ENCODE data around the gene HCRTR1. TPM values are rescaled to one million over a fixed set of nuclear protein-coding genes. Genes with fewer than 3 reads are reported as not detected.
"Not testable (repeated sequence)": the region's sequence is repeated elsewhere in the genome, so short reads cannot be mapped to it uniquely, and the experiment has no call there.

Gene HCRTR1
- total RNA-seq, 1 experiment from 2014 or later: not detected

DNA sequence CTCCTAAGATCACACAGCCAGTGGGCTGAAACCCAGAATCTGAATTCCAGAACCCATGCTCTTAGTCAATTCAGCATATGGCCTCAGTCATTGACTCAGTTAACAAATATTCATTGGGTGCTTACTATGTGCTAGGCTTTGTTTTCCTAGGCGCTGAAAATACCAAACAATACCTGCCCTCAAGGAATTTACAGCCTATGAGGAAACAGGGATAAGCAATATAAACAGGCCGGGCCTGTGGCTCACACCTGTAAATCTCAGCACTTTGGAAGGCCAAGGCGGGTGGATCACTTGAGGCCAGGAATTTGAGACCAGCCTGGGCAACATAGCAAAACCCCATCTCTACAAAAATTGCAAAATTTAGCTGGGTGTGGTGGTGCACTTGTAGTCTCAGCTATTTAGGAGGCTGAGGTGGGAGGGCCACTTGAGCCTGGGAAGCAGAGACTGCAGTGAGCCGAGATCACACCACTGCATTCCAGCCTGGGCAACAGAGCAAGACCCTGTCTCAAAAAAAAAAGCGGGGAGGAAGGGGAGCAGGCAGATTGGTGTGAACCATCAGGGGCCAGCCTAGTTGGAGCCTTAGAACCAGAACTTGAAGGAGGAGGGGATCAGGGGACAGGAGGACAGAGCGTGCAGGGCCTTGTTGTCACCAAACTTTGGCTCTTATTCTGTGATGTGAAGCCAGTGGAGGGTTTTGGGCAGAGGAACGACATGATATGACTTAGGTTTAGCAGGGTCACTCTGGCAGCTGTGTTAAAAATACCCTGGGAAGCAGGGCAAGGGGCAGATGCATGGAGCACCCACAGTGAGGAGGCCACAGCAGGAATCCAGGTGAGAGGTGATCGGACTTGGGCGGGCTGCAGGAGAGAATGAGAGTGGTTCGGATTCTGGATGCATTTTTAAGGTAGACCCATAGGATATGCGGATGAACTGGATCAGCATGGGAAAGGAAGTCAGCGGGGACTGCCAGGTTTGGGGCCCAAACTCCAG lies 35.4 kb upstream of the HCRTR1 start:
- no peak for DNase-seq (ENCODE audit: low spot score)

DNA sequence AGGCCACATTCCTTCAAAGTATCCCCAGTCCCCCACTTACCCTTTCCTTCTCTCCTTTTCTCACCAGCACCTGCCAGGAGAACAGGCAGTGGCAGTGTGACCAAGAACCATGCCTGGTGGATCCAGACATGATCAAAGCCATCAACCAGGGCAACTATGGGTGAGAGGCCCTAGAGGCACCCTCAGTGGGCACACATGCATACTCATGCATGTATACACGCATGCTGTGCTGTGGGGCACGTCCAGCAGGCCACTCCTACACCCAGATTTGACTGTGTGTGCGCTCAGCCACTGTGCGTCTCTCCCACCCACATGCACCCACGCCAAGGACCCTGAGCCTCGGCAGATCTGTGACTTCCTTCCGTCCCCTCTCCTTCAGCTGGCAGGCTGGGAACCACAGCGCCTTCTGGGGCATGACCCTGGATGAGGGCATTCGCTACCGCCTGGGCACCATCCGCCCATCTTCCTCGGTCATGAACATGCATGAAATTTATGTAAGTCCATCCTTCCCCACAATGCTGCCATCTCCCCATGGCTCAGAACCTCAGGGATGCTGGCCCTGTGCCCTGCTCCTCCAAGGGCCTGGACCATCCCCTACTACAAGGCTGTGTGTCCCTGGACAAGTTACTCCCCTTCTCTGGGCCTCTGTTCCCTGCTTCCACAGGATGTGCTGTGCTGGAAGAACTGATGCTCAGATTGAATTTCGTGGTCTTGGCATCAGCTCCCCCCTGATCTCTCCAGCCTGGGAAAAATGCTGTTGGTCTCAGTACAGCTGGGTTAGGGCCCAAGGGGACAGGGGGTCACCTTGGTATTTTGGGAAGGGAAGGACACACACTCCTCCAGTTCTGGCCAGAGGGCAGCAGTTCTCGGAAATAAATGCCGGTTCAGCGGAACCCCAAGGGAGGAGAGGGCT lies 34.2 kb upstream of the HCRTR1 start:
- no peak for DNase-seq (ENCODE audit: low spot score)

DNA sequence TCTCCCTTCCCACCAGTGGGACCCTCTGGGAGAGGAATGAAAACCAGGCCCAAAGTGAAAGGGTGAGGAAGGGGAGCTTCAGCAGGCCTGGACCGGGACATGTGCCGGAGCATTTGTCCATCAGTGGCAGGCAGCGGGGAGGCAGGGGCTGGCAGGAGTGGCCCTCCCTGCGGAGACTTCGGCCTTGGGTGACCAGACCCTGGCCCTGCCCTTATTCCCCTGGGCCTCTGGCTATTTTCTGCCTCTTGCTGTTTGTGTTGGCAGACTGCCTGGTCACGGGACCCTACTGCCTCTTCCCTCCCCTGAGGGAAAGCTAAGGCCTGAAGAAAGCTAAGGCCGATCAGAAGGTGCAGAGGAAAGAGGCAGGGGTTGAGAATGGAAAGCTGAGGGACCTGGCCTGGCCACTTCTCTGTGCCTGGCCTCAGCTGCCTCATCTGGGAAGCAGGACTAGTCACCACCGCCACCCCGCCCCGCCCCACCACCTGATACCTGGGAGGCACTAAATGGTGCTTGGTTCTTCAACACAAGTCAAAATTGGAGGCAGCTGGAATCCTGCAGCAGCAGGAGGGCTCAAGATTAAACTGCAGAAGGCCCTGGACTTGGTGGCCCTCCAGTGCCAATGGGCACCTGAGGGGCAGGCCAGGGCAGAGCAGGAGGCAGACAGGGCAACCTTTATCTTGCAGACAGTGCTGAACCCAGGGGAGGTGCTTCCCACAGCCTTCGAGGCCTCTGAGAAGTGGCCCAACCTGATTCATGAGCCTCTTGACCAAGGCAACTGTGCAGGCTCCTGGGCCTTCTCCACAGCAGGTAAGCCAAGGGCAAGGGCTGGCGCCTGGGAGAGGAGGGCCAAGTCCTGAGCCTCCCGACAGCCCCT lies 33.3 kb upstream of the HCRTR1 start:
- no peak for DNase-seq (ENCODE audit: low spot score)

DNA sequence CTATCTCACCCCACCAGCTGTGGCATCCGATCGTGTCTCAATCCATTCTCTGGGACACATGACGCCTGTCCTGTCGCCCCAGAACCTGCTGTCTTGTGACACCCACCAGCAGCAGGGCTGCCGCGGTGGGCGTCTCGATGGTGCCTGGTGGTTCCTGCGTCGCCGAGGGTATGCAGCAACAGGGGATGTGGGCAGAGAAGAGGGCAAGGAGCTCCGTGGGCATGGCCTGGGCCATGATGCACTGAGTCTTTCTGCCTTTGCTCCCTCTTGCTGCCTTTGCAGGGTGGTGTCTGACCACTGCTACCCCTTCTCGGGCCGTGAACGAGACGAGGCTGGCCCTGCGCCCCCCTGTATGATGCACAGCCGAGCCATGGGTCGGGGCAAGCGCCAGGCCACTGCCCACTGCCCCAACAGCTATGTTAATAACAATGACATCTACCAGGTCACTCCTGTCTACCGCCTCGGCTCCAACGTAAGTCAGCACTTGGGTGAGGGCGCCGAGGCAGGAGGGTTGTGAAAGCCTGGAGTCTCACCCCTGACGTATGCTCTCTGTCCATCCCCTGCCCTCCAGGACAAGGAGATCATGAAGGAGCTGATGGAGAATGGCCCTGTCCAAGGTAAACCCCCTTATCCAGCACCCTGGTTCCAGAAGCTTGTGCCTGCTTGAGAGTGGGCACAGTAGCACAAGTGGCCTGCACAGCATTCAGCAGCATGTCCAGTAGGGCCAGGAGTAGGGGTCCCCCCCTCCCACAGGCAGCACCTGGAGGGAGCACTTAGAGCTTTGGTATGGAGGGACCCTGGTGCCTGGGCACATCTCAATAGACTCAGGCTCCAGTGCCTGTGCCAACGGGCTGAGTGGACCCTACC lies 32.4 kb upstream of the HCRTR1 start:
- no peak for DNase-seq (ENCODE audit: low spot score)

DNA sequence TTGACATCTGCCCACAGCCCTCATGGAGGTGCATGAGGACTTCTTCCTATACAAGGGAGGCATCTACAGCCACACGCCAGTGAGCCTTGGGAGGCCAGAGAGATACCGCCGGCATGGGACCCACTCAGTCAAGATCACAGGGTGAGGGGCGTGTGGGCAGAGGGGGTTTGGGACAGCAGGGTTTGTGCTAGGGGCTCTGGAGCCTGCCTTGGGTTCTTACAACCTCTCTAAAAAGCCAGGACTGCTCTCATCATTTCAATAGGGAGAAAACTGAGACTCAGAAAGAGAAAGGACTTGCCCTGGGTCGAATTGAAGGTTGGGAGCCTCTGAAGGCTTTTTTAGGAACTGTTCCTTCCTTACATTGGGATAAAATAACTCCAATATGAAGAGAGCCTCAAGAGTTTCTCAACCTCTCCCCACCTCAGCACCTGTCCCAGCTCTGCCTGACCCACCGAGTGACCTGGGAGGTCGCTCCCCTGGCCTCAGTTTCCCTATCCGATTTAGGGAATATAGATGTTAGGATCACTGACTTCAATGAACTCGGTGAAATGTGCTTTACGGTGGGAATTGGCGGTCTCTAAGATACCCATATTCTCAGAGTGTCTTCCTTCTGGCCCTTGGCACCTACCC lies 31.6 kb upstream of the HCRTR1 start:
- no peak for DNase-seq (ENCODE audit: low spot score)

DNA sequence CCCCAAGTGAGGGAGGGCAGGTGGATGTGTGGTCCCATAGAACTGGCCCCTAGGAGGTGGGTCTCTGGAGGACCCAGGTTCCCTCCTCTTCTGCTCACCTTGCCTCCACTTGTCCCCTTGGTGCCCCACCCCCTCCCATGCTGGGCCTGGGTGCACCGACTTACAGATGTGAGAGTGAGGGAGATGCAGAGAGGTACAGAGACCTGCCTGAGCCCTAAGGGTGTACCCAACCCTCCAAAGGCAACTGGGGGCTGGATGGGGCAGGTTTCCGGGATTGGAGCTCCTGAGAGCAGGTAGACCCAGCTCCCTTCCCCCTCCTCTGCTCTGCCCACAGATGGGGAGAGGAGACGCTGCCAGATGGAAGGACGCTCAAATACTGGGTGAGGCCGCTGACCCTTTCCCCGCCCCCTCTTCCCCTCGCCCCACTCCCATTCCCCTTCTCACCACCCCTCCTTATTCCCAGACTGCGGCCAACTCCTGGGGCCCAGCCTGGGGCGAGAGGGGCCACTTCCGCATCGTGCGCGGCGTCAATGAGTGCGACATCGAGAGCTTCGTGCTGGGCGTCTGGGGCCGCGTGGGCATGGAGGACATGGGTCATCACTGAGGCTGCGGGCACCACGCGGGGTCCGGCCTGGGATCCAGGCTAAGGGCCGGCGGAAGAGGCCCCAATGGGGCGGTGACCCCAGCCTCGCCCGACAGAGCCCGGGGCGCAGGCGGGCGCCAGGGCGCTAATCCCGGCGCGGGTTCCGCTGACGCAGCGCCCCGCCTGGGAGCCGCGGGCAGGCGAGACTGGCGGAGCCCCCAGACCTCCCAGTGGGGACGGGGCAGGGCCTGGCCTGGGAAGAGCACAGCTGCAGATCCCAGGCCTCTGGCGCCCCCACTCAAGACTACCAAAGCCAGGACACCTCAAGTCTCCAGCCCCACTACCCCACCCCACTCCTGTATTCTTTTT lies 30.8 kb upstream of the HCRTR1 start:
- DNase-seq (ENCODE audit: low spot score): no peak

DNA sequence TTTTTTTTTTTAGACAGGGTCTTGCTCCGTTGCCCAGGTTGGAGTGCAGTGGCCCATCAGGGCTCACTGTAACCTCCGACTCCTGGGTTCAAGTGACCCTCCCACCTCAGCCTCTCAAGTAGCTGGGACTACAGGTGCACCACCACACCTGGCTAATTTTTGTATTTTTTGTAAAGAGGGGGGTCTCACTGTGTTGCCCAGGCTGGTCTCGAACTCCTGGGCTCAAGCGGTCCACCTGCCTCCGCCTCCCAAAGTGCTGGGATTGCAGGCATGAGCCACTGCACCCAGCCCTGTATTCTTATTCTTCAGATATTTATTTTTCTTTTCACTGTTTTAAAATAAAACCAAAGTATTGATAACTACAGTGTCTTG lies 30.2 kb upstream of the HCRTR1 start:
- DNase-seq (ENCODE audit: low spot score): not testable (repeated sequence)

DNA sequence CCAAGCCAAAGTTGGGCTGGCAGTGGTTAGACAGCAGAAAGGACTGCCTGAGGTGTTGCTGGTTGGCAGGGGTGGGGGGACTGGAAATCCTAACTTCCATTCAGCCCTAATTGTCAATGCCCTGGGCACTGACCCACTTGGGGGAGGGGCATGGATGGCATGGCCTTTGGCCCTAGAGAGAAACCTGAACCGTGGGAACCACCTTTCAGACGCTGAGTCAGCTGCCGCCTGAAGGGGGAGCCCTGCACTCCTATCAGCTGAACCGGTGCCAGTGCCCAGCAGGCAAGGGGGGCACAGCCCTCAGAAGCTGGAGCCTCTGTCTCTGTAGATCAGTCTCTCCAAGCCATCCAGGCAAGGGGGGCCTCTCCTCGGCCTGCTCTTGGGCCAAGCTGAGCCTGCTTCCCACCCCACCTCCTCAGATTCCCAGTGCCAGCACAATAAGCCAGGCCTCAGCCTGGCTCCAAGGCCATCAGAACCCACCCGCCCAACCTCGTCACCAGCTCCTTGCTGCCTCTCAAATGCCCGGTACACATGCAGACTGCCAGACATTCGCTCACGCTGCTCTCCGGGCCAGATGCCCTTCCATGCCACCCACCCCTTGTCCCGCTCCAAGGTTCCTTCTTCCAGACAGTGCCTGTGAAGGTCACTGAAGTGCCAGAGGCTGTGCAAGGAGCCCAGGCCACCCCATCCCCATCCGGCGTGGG lies 29.6 kb upstream of the HCRTR1 start:
- peak; percentile 74 for DNase-seq (ENCODE audit: low spot score)

DNA sequence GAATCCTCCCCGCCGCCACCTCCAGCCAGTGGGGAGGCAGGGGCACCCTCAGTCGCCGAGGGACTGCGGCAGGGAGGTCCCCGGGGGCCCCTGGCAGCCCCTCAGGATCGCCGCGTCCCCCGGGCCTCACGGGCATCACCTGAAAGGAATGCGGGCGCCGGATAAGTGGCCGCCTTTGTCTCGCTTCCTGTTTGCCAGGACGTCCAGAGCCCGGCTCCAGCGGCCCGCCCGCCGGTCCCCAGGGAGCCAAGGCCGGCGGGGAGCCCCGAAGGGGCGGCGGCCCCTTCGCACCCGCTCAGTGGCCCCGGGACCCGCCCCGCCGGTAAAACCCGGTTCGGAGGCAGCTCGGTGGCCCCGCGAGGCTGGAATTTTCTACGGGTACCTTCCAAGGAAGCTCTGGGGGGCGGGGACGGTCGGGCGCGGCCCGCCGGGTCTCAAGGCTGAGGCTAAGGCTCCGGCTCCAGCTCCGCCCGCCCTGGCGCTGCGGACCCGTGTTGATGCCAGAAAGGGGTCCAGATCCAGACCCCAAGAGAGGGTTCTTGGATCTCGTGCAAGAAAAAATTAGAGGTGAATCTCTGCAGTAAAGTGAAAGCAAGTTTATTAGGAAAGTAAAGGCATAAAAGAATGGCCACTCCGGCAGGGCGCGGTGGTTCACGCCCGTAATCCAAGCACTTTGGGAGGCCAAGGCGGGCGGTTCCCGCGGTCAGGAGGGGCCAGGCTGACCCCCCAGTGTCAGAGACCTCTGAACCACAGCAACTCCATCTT lies 28.6 kb upstream of the HCRTR1 start:
- no peak for DNase-seq (ENCODE audit: low spot score)

DNA sequence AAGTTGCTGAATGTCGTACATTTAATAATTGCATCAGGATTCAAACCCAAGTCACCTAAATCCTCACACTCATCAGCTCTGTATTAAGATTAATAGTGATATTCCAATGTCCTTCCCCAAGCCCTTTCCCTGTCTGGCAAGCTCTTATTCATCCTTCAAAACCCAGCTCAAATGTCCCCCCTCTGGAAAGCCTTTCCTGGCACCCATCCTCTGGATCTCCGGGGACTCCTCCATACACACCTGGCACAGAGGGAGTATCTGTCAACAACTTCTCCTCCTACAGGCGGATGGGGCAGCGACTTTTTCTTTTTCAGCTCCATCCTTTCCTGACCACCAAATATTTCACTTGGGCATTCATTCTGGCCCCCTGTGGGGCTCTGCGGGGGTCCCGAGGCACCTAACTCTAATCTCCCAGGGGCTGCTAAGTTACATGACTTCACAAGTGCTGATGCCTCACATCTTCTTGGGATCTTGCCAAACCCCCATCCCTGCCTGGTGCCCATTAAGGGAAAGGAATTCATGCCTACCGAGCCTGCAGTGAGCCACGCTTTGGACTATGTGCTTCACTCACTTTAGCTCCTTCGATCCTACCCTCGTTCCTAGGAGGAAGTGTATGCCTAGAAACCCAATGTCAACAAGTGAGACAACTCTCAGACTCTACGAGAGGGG lies 25.9 kb upstream of the HCRTR1 start:
- DNase-seq (ENCODE audit: low spot score): peak; percentile 88

DNA sequence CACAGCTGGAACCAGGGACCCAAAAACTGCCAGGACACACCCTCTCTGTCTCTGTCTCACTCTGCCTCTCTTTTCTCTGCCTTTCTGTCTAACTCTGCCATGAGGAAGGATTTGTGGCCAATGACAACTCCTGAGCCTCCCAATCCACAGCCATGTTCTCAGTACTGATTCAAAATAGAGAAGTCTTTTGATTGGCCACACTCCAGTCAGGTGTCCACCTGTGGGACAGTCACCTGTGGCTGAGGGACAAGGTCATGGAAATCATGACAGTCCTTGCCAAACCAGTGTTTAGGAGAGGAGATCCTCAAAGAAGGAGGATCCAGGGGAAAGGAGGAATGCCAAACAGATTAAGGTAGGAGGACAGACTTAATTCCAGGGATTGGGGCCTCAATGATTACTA lies 25.4 kb upstream of the HCRTR1 start:
- DNase-seq (ENCODE audit: low spot score): no peak

DNA sequence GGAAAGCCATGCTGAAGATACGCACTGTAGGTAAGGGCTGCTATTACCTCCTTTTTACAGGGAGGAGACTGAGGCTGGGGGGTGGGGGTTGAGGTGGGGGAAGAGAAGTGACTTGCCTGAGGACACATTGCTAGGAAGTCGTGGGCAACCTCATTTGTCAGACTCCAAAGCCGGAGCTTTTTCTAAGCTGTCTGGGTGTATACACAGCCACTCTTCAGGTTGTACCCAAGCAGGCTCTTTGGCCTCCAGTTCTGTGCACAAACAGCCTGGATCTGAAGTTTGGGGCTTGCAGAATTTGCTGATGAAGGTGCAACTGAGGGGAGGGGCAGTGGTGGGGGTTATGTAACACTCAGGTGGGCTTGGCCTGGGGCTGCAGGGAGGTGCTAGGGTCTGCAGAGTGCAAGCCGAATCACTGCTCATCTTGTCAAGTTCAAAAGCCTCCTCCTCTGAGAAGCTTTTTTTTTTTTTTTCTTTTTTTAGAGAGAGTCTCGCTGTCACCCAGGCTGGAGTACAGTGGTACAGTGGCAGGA lies 24.3 kb upstream of the HCRTR1 start:
- no peak for DNase-seq (ENCODE audit: low spot score)

DNA sequence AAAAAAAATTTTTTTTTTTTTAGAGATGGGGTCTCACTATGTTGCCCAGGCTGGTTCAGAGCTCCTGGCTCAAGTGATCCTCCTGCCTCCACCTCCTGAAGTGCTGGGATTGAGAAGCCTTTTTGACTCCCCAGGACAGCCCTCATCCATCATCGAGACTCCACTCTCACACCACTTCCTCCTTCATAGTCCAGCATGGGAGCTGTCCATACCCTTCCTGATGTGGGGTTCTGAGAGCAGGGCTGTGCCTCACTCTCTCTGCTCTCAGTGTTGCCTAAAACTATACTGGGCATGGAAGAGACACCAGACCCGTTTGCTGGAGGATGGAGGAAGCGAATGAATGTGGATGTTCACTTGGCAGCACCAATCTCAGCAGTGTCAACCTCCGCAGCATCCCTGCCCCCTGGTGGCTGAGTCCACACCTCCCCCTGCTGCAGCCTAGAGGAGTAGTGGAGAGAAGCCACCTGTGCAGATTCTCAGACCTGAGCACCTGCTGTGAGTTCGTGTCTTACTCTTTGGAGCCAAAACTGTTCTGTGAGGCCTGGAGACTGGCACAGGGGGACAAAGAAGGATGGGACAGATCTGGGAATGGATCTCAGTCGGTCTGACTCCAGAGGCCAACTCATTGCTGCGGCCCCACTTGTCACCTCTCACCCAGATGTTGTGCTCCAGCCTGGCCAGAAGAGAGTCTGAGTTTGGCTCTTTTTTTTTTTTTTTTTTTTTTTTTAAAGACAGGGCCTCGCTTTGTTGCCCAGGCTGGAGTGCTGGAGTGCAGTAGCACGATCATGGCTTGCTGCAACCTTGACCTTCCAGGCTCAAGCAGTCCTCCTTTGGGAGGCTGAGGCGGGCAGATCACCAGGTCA lies 23.5 kb upstream of the HCRTR1 start:
- DNase-seq (ENCODE audit: low spot score): peak; percentile 58

DNA sequence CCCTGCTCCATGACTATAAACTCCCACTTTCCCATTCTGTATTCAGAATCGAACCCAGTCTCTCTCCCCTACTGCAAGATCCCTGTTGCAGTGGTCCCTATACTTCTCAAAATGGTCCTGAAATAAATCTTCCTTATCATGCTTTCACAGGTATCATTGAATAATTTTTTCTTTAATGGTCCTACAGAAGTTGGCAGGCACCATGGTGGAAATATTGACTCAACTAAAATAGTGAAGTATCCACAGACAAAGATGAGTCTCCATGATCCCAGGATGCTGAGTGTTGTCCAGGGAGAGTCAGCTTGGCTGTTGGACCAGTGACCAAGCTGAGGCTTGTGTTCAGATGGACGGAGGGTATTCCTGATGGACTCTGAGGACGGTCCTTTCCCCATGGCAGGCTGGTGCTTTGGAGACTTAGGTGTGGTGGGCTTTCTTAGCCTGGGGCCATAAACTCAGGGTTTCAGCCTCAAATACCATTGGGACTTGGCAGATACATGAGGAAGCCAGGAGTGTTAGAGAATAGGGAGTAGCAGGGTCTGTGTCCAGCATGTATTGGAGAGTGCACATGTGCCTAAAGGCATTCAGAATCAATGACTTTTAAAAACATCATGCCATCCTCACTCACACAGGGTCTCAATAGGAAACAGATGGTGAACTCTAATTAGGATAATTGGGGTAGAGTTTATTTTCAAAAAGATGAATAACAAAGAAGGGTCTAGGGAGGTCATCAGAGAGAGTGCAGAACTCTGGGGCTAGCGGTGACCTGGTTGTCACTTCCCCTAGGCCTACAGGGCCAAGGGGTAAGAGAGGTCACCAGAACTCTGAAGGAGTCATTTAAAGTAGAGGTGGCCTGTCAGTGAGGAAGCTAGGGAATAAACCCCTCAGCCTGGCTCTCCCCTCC lies 21.4 kb upstream of the HCRTR1 start:
- no peak for DNase-seq (ENCODE audit: low spot score)

DNA sequence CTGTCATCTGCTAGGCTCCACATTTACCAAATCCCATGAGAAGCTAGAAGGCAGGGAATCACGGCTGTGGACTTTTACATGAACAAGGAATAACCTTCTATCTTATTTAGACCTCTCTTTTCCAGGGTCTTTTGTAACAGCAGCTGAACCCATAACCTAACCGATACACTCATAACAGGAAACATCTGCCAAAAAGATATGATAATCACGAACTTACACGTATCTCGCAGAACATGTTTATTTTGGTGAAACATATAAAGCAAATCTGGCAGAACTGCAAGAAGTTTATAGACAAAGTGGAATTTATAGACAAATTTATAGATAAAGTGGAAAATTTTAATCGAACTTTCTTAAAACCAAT lies 20.8 kb upstream of the HCRTR1 start:
- DNase-seq (ENCODE audit: low spot score): no peak
